Choroid plexus epithelial cell (primary cell): ENCODE measurements around the gene VCAN.

Experiments used
- DNase-seq: peaks from one replicate; pipeline ENCODE4 v3.0.0-alpha.2; 2010; ENCODE audit warnings: low read depth
- H3K4me3 ChIP-seq: 2 replicates; pipeline ENCODE4 v1.5.1; 2011; ENCODE audit warnings: low read depth, mild to moderate bottlenecking, control low read depth, low read length, moderate library complexity
- CTCF ChIP-seq: conservative IDR thresholded peaks from 2 replicates; pipeline ENCODE4 v1.5.1; 2011; ENCODE audit warnings: low read depth, mild to moderate bottlenecking, control low read depth, inconsistent platforms, low read length, moderate library complexity

Gene VCAN

GRCh38 chr5:83540783-83541182, 69.2 kb downstream of the VCAN start:
- no peak for DNase-seq
- no peak for TF ChIP-seq CTCF
- no peak overlapping the region for H3K4me3 ChIP-seq

- H3K4me3 ChIP-seq: no peak overlapping the region
- TF ChIP-seq CTCF: no peak
- DNase-seq: no peak
These were observed 71.3 kb downstream of the VCAN start for GRCh38 chr5:83542839-83543238.

- TF ChIP-seq CTCF: no peak
- DNase-seq: no peak
- H3K4me3 ChIP-seq: no peak overlapping the region
These were observed 72.4 kb downstream of the VCAN start for GRCh38 chr5:83543898-83544297.

- DNase-seq: no peak
- no peak overlapping the region for H3K4me3 ChIP-seq
- TF ChIP-seq CTCF: no peak
These were observed 75.6 kb downstream of the VCAN start for GRCh38 chr5:83547161-83547560.

- TF ChIP-seq CTCF: no peak
- DNase-seq: no peak
- no peak overlapping the region for H3K4me3 ChIP-seq
These were observed 76.3 kb downstream of the VCAN start for GRCh38 chr5:83547889-83548288.

GRCh38 chr5:83548581-83548980, 77.0 kb downstream of the VCAN start:
- DNase-seq: no peak
- H3K4me3 ChIP-seq: no peak overlapping the region
- no peak for TF ChIP-seq CTCF

- no peak for TF ChIP-seq CTCF
- no peak for DNase-seq
- no peak overlapping the region for H3K4me3 ChIP-seq
These were observed 77.5 kb downstream of the VCAN start for GRCh38 chr5:83549076-83549475.
